Measurements from ENCODE around the gene KRTAP4-1. TPM values are rescaled to one million over a fixed set of nuclear protein-coding genes. Genes with fewer than 3 reads are reported as not detected.
"Not testable (repeated sequence)": the region's sequence is repeated elsewhere in the genome, so short reads cannot be mapped to it uniquely, and the experiment has no call there.

The KRTAP4-1 gene
- total and polyA plus RNA-seq, 2 experiments from 2014 or later, result not detected

GRCh38 chr17:41151525-41151924, 33.2 kb downstream of the KRTAP4-1 start:
- DNase-seq (ENCODE audit: low spot score), result no peak
- Histone ChIP-seq H3K9me3 (ENCODE audit: low read depth) (no peaks in the 10 kb centered on the region), H3K4me3 (no peak overlapping the region), H3K36me3 (replicated peaks; ENCODE audit: insufficient read depth, low read depth) (no peaks in the 10 kb centered on the region), H3K4me2 (no peak overlapping the region), H3K27me3 (peaks cover 2% of the 10 kb centered on the region), H3K27ac (no peak overlapping the region), H3K79me2 (no peaks in the 10 kb centered on the region), H3K4me1 (ENCODE audit: insufficient read depth) (peaks cover 7% of the 10 kb centered on the region), H4K20me1 (ENCODE audit: insufficient read depth, poor library complexity, severe bottlenecking) (no peaks in the 10 kb centered on the region), H3K9me2 (replicated peaks; ENCODE audit: insufficient read depth) (no peaks in the 10 kb centered on the region), H2AFZ (no peak overlapping the region)
- TF ChIP-seq, protein P1, sequence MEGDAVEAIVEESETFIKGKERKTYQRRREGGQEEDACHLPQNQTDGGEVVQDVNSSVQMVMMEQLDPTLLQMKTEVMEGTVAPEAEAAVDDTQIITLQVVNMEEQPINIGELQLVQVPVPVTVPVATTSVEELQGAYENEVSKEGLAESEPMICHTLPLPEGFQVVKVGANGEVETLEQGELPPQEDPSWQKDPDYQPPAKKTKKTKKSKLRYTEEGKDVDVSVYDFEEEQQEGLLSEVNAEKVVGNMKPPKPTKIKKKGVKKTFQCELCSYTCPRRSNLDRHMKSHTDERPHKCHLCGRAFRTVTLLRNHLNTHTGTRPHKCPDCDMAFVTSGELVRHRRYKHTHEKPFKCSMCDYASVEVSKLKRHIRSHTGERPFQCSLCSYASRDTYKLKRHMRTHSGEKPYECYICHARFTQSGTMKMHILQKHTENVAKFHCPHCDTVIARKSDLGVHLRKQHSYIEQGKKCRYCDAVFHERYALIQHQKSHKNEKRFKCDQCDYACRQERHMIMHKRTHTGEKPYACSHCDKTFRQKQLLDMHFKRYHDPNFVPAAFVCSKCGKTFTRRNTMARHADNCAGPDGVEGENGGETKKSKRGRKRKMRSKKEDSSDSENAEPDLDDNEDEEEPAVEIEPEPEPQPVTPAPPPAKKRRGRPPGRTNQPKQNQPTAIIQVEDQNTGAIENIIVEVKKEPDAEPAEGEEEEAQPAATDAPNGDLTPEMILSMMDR (IDR thresholded peaks at IDR 0.05; ENCODE audit: poor library complexity), result no peak
- TF ChIP-seq EZH2 (IDR thresholded peaks at IDR 0.05; ENCODE audit: borderline replicate concordance) (no peak), EZH2phosphoT487 (IDR thresholded peaks at IDR 0.05; ENCODE audit: low read depth, severe bottlenecking, unreplicated experiment) (no peak)
- WGBS (ENCODE audit: low lambda C conversion rate, missing lambda C conversion rate), result 92% methylated on average over 2 of the region's 2 CpGs

GRCh38 chr17:41150026-41150425, 34.7 kb downstream of the KRTAP4-1 start:
- H2AFZ ChIP-seq, result no peak overlapping the region

GRCh38 chr17:41149652-41149985, 35.1 kb downstream of the KRTAP4-1 start, which contains the start of gene KRTAP4-5:
Gene KRTAP4-5, minus strand, starts transcription at chr17:41149825. Its CDS starts 58 bp downstream, at chr17:41149767.
- H2AFZ ChIP-seq, result no peak within 1 kb of the TSS
- no peaks in the 10 kb centered on the region for H3K79me2 ChIP-seq
- H3K4me3 ChIP-seq, result no peak within 1 kb of the TSS
- no peak within 1 kb of the TSS for H3K4me2 ChIP-seq
- 95% methylated on average over 2 of the region's 2 CpGs for WGBS (ENCODE audit: low lambda C conversion rate, missing lambda C conversion rate)
- no peaks in the 10 kb centered on the region for H3K9me3 ChIP-seq (ENCODE audit: low read depth)
- H3K36me3 ChIP-seq (replicated peaks; ENCODE audit: insufficient read depth, low read depth), result no peaks in the 10 kb centered on the region
- no peak within 1 kb of the TSS for H3K27ac ChIP-seq
- no peak for DNase-seq (ENCODE audit: low spot score)
- no peaks in the 10 kb centered on the region for H4K20me1 ChIP-seq (ENCODE audit: insufficient read depth, poor library complexity, severe bottlenecking)
- TF ChIP-seq EZH2 (IDR thresholded peaks at IDR 0.05; ENCODE audit: borderline replicate concordance) (no peak), EZH2phosphoT487 (IDR thresholded peaks at IDR 0.05; ENCODE audit: low read depth, severe bottlenecking, unreplicated experiment) (no peak)
- TF ChIP-seq, protein P1 (IDR thresholded peaks at IDR 0.05; ENCODE audit: poor library complexity), result no peak
- H3K27me3 ChIP-seq, result peaks cover 2% of the 10 kb centered on the region
- H3K4me1 ChIP-seq (ENCODE audit: insufficient read depth), result peaks cover 7% of the 10 kb centered on the region
- H3K9me2 ChIP-seq (replicated peaks; ENCODE audit: insufficient read depth), result no peaks in the 10 kb centered on the region

More at GRCh38 chr17:41150026-41150425, 34.7 kb downstream of the KRTAP4-1 start:
- Histone ChIP-seq H3K36me3 (replicated peaks; ENCODE audit: insufficient read depth, low read depth) (no peaks in the 10 kb centered on the region), H3K4me2 (no peak overlapping the region), H4K20me1 (ENCODE audit: insufficient read depth, poor library complexity, severe bottlenecking) (no peaks in the 10 kb centered on the region), H3K27me3 (peaks cover 2% of the 10 kb centered on the region), H3K9me3 (ENCODE audit: low read depth) (no peaks in the 10 kb centered on the region), H3K4me1 (ENCODE audit: insufficient read depth) (peaks cover 7% of the 10 kb centered on the region), H3K79me2 (no peaks in the 10 kb centered on the region), H3K9me2 (replicated peaks; ENCODE audit: insufficient read depth) (no peaks in the 10 kb centered on the region), H3K27ac (no peak overlapping the region), H3K4me3 (no peak overlapping the region)
- 87% methylated on average over 4 of the region's 4 CpGs for WGBS (ENCODE audit: low lambda C conversion rate, missing lambda C conversion rate)
- DNase-seq (ENCODE audit: low spot score), result no peak
- no peak for TF ChIP-seq EZH2 (IDR thresholded peaks at IDR 0.05; ENCODE audit: borderline replicate concordance)
- no peak for TF ChIP-seq EZH2phosphoT487 (IDR thresholded peaks at IDR 0.05; ENCODE audit: low read depth, severe bottlenecking, unreplicated experiment)
- TF ChIP-seq, protein P1 (IDR thresholded peaks at IDR 0.05; ENCODE audit: poor library complexity), result no peak

GRCh38 chr17:41148971-41149651, 35.6 kb downstream of the KRTAP4-1 start:
- H3K9me3 ChIP-seq (ENCODE audit: low read depth); H2AFZ ChIP-seq; H3K4me3 ChIP-seq; H4K20me1 ChIP-seq (ENCODE audit: insufficient read depth, poor library complexity, severe bottlenecking); H3K79me2 ChIP-seq; H3K9me2 ChIP-seq (replicated peaks; ENCODE audit: insufficient read depth); DNase-seq (ENCODE audit: low spot score); H3K36me3 ChIP-seq (replicated peaks; ENCODE audit: insufficient read depth, low read depth); H3K4me2 ChIP-seq; H3K4me1 ChIP-seq (ENCODE audit: insufficient read depth); H3K27me3 ChIP-seq; H3K27ac ChIP-seq: not testable (repeated sequence)
- 91% methylated on average over 10 of the region's 10 CpGs for WGBS (ENCODE audit: low lambda C conversion rate, missing lambda C conversion rate)
